CD4-positive, alpha-beta T cell (primary cell): ENCODE data around the gene TNFAIP8L2. TPM values are rescaled to one million over a fixed set of nuclear protein-coding genes. Genes with fewer than 3 reads are reported as not detected.

Experiments
- ATAC-seq: fragments of 200-7000 bp; cut with Tn5 transposase; one replicate; pipeline ENCODE4 v1.10.0; 2022; ENCODE audit warnings: mild to moderate bottlenecking; ENCODE audit not compliant: poor library complexity
- CTCF ChIA-PET: fragments of 350-600 bp; sonication (Branson Sonifier 250); formaldehyde crosslinking; loops from one replicate; lab custom pipeline; 2021; ENCODE audit warnings: antibody characterized with exemption, inconsistent platforms; lab: Charles Lee
- POLR2A ChIA-PET: fragments of 350-600 bp; sonication (Branson Sonifier 250); formaldehyde crosslinking; loops from one replicate; lab custom pipeline; 2021; ENCODE audit warnings: antibody characterized with exemption, inconsistent platforms; lab: Charles Lee
- DNase-seq, 14 experiments: peaks; one replicate each; pipeline ENCODE4 v3.0.0-alpha.2; 2013 to 2020; ENCODE audit warnings: mixed read lengths in 2 of 14
- H3K27ac ChIP-seq, 2 donors: one replicate each; pipeline versions ENCODE4 v1.5.1 to v1.7.0; 2013; ENCODE audit warnings: low read length in 2 of 2, low read depth in 1 of 2, mild to moderate bottlenecking in 1 of 2
- H3K27me3 ChIP-seq, 2 experiments: 1 replicate in 1 of 2; 2 replicates in 1 of 2; pipeline versions ENCODE4 v1.6.1 to v1.7.0; 2013; ENCODE audit warnings: low read length in 2 of 2, control low read depth in 1 of 2, mild to moderate bottlenecking in 1 of 2, moderate library complexity in 1 of 2; ENCODE audit not compliant: insufficient read depth in 2 of 2, control insufficient read depth in 1 of 2
- H3K36me3 ChIP-seq: one replicate; pipeline ENCODE4 v1.6.1; 2013; ENCODE audit warnings: low read length, control low read depth; ENCODE audit not compliant: insufficient read depth
- H3K4me1 ChIP-seq: one replicate; pipeline ENCODE4 v1.6.1; 2013; ENCODE audit warnings: low read length, control low read depth; ENCODE audit not compliant: insufficient read depth
- H3K4me3 ChIP-seq: one replicate; pipeline ENCODE4 v1.5.1; 2013; ENCODE audit warnings: mild to moderate bottlenecking, low read length, moderate library complexity
- H3K9me3 ChIP-seq, 2 experiments: 1 replicate in 1 of 2; 2 replicates in 1 of 2; pipeline versions ENCODE4 v1.6.1 to v1.7.0; 2013; ENCODE audit warnings: low read length in 2 of 2, mild to moderate bottlenecking in 2 of 2, control low read depth in 1 of 2, moderate library complexity in 1 of 2; ENCODE audit not compliant: control insufficient read depth in 1 of 2, insufficient read depth in 1 of 2
- H3K27ac Mint-ChIP-seq: one replicate; pipeline ENCODE4 v1.8.0; 2020; ENCODE audit warnings: mixed read lengths
- H3K27me3 Mint-ChIP-seq: one replicate; pipeline ENCODE4 v1.8.0; 2021; ENCODE audit warnings: mixed read lengths
- H3K36me3 Mint-ChIP-seq: one replicate; pipeline ENCODE4 v1.8.0; 2021; ENCODE audit warnings: low read depth, mixed read lengths
- H3K4me1 Mint-ChIP-seq: one replicate; pipeline ENCODE4 v1.8.0; 2021; ENCODE audit warnings: low read depth, mixed read lengths
- H3K4me3 Mint-ChIP-seq: one replicate; pipeline ENCODE4 v1.8.0; 2020; ENCODE audit warnings: mild to moderate bottlenecking, mixed read lengths
- H3K9me3 Mint-ChIP-seq: one replicate; pipeline ENCODE4 v1.8.0; 2020; ENCODE audit warnings: mixed read lengths
- intact Hi-C, 2 experiments: fragments of 100-400 bp; cut with DNase I in 1 of 2; cut with micrococcal nuclease in 1 of 2; formaldehyde crosslinking; loops; one replicate each; pipeline versions ENCODE4 v1.15.1 to v1.9.0; 2023 to 2025; cut with DNase I, micrococcal nuclease
- total RNA-seq, 174 experiments: library from RNA in 2 of 174; stranded (reverse) in 2 of 174; gene quantifications; one replicate each; pipeline ENCODE4 v1.2.3 and lab custom pipeline; 2021 to 2026
- TF ChIP-seq, protein P1 (sequence below): fragments of 200-600 bp; IDR thresholded peaks from one replicate; pipeline ENCODE4 v1.8.0; 2022; ENCODE audit warnings: antibody characterized with exemption, mild to moderate bottlenecking

The TNFAIP8L2 gene
- total RNA-seq, 2 experiments from 2014 or later = 0.70 to 0.74 TPM

DNA sequence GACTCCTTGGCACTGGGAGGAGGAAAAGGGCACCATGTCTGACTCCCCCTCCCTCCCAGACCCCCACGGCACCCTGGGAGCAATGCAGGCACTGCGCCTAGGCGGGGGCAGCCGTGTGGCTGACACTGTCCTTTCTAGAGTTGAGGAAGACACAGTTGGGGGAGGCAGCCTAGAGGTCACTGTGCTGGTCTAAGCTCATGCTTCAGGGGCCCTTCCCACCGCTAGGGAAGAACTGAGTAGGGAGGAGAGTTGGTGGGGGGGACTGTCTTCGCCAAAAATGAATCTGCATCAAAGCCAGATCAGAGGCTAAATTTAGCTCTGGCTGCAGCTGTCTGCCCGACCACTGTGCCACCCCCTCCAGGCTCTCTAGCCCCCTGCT is 13.4 kb upstream of the TNFAIP8L2 start:
- Histone ChIP-seq H3K27me3 (no peaks in the 10 kb centered on the region), H3K36me3 (no peaks in the 10 kb centered on the region), H3K4me1 (peaks cover 26% of the 10 kb centered on the region), H3K4me3 (no peak overlapping the region), H3K9me3 (no peaks in the 10 kb centered on the region), H3K27ac (no peak overlapping the region)
- Mint-ChIP-seq H3K27me3 (no peaks in the 10 kb centered on the region), H3K4me3 (no peak overlapping the region), H3K36me3 (peaks cover 5% of the 10 kb centered on the region), H3K9me3 (no peaks in the 10 kb centered on the region), H3K4me1 (peaks cover 18% of the 10 kb centered on the region), H3K27ac (no peak overlapping the region)
- DNase-seq (no peak), ATAC-seq (no peak)
- TF ChIP-seq, protein P1, sequence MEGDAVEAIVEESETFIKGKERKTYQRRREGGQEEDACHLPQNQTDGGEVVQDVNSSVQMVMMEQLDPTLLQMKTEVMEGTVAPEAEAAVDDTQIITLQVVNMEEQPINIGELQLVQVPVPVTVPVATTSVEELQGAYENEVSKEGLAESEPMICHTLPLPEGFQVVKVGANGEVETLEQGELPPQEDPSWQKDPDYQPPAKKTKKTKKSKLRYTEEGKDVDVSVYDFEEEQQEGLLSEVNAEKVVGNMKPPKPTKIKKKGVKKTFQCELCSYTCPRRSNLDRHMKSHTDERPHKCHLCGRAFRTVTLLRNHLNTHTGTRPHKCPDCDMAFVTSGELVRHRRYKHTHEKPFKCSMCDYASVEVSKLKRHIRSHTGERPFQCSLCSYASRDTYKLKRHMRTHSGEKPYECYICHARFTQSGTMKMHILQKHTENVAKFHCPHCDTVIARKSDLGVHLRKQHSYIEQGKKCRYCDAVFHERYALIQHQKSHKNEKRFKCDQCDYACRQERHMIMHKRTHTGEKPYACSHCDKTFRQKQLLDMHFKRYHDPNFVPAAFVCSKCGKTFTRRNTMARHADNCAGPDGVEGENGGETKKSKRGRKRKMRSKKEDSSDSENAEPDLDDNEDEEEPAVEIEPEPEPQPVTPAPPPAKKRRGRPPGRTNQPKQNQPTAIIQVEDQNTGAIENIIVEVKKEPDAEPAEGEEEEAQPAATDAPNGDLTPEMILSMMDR = no peak
- intact Hi-C loops = no loop called here
- ChIA-PET POLR2A (interaction anchor here (1.6 kb wide), 1 partner anchor 11 kb away, joined by 6 read pairs; no protein-coding TSS in a partner anchor), CTCF (no interaction called here)

DNA sequence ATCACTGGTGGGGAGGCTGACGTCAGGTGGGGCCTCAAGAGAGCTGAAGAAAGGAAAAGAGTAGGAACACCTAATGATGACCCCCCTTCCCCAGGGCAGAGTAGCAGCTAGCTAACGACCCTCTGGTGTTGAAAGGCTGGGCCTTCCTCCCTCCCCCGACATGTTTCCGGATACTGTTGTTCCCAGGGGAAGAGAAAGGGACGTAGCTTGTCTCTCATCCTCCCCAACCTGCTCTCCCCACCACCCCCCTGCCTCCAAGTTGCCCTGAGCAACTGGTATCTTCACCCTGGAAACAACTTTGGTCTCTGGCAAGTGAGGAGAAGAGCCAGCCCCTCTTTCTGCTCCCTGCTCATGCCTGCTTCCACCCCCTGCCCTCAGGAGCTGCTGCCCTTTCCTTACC is 12.5 kb upstream of the TNFAIP8L2 start:
- H3K9me3 Mint-ChIP-seq = no peaks in the 10 kb centered on the region
- no peak overlapping the region for H3K4me3 Mint-ChIP-seq
- H3K27me3 Mint-ChIP-seq = no peaks in the 10 kb centered on the region
- CTCF ChIA-PET = interaction anchor here (1.1 kb wide), 1 partner anchor 12 kb away, joined by 3 read pairs; no protein-coding TSS in a partner anchor
- no peak overlapping the region for H3K27ac Mint-ChIP-seq
- no peak overlapping the region for H3K27ac ChIP-seq
- no peak for ATAC-seq
- no peak overlapping the region for H3K4me3 ChIP-seq
- DNase-seq = no peak
- intact Hi-C loops = no loop called here
- H3K27me3 ChIP-seq = no peaks in the 10 kb centered on the region
- H3K36me3 Mint-ChIP-seq = peaks cover 5% of the 10 kb centered on the region
- no peaks in the 10 kb centered on the region for H3K36me3 ChIP-seq
- POLR2A ChIA-PET = interaction anchor here (1.6 to 5.4 kb wide), 2 partner anchors 12 to 14 kb away, joined by 6 to 26 read pairs; partner anchors contain the start of gene TNFAIP8L2
- TF ChIP-seq, protein P1 = no peak
- H3K4me1 Mint-ChIP-seq = peaks cover 18% of the 10 kb centered on the region
- H3K9me3 ChIP-seq = no peaks in the 10 kb centered on the region
- H3K4me1 ChIP-seq = peaks cover 26% of the 10 kb centered on the region

DNA sequence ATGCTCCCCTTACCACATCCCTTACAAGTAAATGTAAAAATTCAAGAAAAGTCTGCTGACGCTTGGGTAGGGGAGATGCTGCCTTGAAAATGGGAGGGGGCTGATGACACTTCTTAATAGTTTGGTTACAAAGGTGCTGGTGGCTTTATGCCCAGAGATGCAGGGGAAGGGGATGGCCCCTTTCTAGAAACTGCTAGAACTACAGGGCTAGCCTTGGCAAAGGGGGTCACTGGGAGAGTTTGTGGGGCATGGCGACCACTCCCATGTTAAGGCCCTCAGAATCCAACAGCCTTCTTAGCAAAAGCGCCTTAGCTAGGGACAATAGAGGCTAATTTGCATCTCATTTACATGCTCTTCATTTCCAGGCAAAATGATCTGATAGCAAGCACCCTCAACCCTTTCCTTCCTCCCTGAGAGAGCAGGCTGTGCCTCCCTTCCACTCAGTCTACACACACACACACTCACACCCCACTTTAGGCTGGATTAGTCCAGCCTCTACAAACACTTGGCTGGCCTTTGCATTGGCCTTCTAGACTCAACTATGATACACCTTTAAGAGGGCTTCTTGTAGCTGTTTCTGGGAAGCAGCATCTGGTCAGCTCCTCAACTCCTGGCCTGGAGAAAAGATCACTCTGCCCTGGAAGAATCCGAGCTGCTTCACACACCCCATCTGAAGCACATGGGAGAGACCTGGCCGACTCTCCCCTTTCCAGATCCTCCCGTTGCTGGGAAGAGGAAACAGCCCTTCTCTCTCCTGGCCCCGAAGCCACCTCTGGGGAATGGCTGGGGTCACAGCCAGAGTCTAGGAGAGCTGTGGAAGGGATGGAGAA is 11.8 kb upstream of the TNFAIP8L2 start:
- ChIA-PET CTCF (interaction anchor here (1.1 kb wide), 1 partner anchor 11 kb away, joined by 3 read pairs; no protein-coding TSS in a partner anchor), POLR2A (interaction anchor here (0.8 to 5.4 kb wide), 3 partner anchors 13 to 45 kb away, joined by 3 to 26 read pairs (median 6); partner anchors contain the start of genes TNFAIP8L2 and VPS72)
- peaks cover 18% of the 10 kb centered on the region for H3K4me1 Mint-ChIP-seq
- Histone ChIP-seq H3K27me3 (no peaks in the 10 kb centered on the region), H3K36me3 (no peaks in the 10 kb centered on the region), H3K4me1 (peaks cover 26% of the 10 kb centered on the region), H3K9me3 (no peaks in the 10 kb centered on the region), H3K4me3 (no peak overlapping the region), H3K27ac (no peak overlapping the region)
- H3K36me3 Mint-ChIP-seq = peaks cover 5% of the 10 kb centered on the region
- H3K4me3 Mint-ChIP-seq = peak overlapping the region; percentile 40
- no peak overlapping the region for H3K27ac Mint-ChIP-seq
- intact Hi-C loops = no loop called here
- DNase-seq (no peak), ATAC-seq (no peak)
- TF ChIP-seq, protein P1 = no peak
- no peaks in the 10 kb centered on the region for H3K9me3 Mint-ChIP-seq
- H3K27me3 Mint-ChIP-seq = no peaks in the 10 kb centered on the region
